GM11168 (cell line): ENCODE results near the gene SNPH.

Experiments
- in situ Hi-C: fragments of 300-500 bp; cut with MboI; formaldehyde crosslinking; loops from one replicate; pipeline ENCODE4 v1.12.0; 2022; ENCODE audit warnings: low sequenced_read_pairs; ENCODE audit not compliant: unreplicated experiment

SNPH gene

DNA sequence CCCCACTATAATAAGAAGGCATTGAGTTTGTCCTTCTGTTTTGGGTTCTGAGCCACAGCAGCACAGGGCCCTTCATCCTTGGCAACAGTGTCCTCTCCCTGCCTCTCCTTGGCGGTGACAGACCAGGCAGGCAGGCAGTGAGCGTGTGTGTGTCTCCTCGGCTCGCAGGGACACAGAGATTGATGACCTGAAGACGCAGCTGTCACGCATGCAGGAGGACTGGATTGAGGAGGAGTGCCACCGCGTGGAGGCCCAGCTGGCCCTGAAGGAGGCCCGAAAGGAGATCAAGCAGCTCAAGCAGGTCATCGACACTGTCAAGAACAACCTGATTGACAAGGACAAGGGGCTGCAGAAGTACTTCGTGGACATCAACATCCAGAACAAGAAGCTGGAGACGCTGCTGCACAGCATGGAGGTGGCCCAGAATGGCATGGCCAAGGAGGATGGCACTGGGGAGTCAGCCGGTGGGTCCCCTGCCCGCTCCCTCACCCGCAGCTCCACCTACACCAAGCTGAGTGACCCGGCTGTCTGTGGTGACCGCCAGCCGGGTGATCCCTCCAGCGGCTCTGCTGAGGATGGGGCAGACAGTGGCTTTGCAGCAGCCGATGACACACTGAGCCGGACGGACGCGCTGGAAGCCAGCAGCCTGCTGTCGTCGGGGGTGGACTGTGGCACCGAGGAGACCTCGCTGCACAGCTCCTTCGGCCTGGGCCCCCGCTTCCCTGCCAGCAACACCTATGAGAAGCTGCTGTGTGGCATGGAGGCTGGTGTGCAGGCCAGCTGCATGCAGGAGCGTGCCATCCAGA lies 38.8 kb downstream of the SNPH start:
- in situ Hi-C loops, result no loop called here

DNA sequence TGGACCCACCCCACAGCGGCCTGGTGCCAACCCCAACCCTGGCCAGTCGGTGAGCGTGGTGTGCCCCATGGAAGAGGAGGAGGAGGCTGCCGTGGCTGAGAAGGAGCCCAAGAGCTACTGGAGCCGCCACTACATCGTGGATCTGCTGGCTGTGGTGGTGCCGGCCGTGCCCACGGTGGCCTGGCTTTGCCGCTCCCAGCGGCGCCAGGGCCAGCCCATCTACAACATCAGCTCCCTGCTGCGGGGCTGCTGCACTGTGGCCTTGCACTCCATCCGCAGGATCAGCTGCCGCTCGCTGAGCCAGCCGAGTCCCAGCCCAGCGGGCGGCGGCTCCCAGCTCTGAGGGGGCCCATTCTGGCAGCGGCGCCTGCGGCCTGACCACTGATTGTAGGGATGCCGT lies 39.6 kb downstream of the SNPH start:
- in situ Hi-C loops, result no loop called here

DNA sequence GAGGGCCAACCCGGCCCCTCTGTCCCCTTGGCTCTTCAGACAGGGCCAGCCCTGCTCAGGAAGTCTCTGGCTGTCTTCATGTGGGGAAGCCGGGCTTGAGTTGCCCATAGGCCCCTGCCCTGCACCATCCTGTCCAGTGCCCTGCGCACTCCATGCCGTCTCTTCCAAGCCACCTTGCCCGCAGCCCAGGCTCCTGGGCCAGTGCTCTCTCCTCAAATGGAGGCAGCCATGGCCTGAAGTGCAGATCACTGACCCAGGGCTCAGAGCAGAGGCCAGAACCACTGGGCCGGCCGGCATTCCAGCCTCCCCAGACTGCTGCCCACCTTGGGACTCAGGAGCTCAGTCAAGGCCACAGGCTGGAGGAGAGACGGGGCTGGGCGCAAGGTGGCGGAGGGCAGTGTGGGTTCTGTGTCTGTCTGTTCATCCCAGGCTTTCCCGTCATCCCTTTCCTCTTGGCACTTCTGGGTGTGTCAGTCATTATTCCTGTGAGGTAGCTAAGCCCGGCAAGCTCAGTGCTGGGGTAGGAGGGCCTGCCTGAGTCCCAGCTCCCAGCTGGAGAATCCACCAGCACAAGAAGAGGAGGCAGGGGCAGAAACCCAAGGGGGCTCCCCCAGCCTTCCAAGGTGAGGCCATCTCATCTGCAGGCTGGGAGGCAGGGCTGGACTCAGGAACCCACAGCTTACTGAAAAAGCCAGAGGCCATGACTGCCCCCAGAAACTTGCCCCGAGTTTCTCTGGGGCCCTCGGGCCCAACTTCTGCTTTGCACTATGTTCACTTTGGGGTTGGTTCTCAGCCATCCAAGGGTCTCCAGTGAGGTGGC lies 40.4 kb downstream of the SNPH start:
- in situ Hi-C loops, result no loop called here

DNA sequence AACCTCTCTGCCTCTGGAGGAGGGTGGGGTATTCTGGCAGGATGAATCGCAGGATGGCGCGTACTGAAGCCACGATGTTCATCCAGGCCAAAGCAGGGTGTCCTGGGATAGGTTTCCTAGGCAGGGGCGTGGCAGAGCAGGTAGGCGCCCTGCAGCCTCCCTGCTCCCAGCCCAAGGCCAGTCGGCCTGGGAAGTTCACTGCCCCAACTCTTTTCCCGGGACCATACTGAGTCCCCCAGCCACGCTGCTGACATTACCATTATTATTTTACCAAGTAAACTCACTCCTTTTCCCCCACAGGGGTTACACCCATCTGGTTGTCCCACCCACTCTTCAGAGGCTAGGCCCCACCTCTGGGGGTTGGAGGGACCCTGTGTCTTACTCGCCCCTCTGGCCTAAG lies 41.1 kb downstream of the SNPH start:
- in situ Hi-C loops, result no loop called here

DNA sequence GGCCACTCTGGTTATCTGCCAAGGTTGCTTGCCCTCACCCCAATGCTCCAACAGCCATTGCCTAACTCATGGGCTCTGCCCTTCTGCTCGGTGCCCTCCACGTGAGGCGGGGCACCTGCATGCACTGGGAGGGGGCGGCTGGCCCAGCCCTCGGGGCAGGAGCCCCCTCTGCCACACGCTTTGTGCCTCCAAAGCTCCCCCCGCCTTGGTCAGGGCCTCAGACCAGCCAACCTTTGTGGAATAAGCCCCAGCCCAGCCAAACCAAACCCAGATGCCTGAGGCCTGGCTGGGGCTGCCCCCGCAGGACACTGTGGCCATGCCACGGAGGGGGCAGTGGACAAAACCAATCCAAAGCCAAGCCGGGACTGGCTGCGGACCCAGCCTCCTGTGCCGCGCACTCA lies 41.5 kb downstream of the SNPH start:
- in situ Hi-C loops, result no loop called here

DNA sequence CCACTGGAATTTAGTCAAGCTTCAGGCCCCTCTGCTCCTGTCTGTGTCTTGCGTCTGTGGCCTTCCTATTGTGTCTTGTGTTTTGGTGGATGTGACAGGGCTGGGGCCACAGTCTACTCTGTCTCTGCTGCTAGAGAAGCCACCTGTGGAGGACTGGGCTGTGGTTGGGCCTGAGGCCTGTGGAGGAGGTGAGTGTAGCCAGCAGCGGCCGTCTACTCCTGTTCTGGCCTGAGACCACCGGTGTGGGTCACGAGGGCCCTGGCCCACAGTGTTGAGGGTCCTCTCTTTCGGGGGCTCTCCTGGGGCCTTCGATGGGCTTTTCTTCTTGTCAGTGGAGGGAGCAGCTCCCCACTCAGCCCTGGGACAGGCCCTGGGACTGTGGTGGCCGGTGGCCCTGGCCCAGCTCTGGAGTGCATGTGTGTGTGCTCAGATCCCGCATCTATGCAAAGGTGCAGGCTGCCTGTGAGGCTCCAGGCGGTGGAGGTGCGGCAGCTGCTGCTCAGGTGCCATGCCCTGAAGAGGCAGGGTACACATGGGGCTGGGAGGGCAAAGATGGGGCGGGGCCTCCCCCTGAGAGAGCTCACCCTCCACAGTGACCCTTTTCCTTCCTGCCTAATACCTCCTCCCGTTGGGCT lies 42.1 kb downstream of the SNPH start:
- in situ Hi-C loops, result no loop called here

DNA sequence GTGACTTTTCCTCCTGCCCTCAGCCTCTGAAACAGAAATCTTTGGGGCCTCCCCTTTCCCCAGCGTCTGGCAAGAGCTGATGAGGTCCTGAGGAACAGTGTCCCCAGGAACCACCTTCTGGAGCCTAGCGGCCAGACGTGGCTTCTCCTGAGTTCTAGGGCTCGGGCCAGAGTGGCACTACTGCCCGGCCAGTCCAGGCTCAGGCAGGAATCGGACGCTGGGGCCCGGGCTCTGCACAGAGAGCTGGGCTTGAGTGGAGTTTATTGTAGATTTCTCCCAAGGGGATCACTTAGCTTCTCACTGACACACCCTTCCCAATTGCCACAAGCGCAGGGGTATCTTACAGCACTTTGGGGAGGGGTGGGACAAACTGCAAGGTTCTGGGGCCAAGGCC lies 42.6 kb downstream of the SNPH start:
- in situ Hi-C loops, result no loop called here

DNA sequence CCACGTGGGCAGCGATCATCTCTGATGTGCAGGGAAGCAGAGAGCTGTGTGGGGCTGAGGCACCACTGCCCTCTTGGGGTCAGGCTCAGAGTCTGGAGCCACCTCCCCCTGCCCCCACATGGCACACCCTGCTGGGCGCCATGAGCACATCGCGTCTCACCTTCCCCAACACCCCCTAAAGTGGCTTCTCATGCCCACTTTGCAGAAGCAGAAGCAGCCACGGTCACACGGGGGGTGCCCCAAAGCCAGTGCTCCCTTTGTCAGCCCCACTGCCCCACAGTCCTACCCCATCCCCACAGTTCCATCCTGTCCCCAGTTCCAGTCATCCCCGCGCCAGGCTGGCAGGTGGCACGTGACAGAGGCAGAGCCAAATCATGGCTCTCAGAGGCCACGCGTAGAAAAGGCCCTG lies 43.3 kb downstream of the SNPH start:
- in situ Hi-C loops, result no loop called here

DNA sequence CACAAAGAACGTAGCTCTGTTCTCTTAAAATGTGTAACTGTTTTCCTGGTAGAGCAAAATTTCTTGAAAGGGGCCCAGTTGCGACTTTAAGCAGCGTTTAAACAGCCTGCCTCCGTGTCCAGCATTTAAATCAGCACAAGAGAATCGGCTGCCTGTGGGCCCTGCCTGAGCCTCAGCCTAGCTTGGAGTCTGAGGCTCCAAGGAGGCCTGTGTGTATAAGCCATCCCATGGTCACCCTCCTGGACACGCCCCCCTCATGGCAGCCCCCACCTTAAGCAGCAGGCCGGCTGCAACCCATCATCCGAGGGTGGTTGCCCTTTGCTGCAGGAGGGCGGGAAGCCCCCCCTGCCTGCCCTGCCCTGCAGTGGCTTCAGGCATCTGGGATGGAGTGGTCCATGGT lies 44.0 kb downstream of the SNPH start:
- in situ Hi-C loops, result loop anchor here (5.0 kb wide), 1 partner anchor 122 kb away; no protein-coding TSS in a partner anchor

DNA sequence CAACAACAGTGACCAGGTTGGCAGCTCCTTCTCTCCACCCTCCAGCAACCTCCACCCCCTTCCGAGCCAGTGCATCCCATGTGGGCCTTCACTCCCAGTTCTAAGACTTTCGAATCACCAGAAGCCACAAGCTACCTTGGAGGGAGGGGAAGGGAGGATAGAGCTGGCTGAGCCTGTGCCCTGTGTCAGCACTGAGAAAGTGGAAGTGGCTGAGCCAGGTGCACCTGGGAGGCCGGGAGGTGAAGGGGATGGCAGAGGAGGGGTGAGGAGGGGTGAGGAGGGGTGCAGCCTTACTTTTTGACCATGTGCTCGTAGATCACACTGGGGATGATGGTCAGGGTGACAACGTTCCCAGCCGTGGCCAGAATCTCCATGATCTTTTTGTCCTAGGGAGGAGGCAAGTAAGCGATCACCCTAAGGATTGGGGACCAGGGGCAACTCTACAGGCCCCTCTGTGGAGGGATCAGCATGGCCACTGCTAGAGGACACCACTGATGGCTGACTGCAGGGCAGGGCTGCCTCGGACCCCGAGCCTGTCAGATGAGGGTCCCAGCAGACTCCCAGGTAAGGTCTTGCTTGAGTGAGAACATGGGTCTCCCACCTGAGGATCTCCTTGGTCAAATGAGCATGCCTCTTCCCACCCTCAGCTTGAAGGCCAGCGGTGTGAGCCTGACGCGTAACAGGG lies 44.6 kb downstream of the SNPH start:
- in situ Hi-C loops, result loop anchor here (5.0 kb wide), 1 partner anchor 122 kb away; no protein-coding TSS in a partner anchor

DNA sequence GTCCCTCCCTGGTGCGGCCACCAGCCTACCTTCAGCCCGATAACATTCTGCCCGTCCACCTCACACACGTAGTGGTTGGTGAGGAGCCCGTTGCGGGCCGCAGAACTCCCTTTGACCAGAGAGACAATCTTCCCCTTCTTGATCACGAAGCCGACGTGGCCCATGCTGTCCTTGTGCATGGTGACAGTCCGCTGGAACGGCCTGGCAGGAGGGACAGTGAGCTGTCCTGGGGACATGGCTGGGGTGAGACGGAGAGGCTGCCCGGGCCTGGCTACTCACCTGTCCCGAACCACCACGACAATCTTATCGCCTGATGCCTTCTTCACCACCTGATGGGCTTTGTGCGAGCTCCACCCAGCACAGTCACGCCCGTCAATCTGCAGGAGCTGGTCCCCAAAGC lies 46.2 kb downstream of the SNPH start:
- in situ Hi-C loops, result loop anchor here (5.0 kb wide), 1 partner anchor 120 kb away; no protein-coding TSS in a partner anchor

DNA sequence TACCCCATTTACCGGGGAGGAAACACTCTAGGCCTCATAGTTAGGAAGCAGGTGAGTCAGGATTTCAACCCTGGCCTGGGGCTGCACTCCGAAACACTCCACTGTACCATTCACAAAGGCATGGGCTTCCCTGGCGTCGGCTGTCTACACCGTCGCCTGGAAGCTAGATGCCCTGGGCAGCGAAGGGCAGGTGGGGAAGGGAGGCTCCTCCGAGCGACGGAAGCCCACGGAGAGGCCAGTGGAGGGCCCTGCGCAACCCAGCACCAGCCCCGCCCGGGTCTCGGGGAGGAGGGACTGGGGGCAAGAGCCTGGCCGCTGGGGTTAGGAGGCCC lies 46.8 kb downstream of the SNPH start:
- in situ Hi-C loops, result loop anchor here (5.0 kb wide), 1 partner anchor 119 kb away; no protein-coding TSS in a partner anchor

DNA sequence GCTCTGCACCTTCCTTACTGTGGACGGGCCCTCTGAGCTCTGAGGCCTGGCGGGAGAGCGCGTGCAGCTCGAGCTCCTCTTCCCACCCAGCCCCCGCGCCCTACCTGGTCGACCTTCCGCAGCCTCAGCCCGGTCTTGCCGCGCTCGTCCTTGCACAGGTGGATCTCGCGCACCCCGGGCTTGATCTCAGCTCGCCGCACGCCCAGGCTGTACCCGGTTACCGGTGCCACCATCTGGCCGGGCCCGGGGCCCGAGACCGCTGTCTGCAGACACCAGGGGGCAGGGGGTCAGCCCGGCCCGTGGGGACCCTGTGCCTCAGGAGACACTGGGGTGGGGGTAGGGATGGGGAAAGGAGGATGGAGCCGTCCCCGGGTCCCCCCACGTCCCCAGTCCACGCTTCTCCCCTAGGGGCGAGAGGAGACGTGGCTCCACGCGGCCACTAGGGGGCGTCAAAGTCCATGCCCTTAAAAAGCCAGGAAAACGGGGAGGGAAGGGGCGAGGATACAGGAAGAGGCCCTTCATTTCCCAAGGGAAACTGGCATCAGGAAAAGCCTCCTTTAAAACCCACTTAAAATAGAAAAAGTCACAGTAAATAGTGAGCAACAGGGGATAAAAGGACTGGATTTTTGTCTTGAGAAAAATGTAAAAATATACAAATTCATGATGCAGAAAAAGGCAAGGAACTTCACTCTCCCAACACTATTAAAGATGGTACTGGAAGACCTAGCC lies 47.3 kb downstream of the SNPH start:
- in situ Hi-C loops, result loop anchor here (5.0 kb wide), 1 partner anchor 119 kb away; no protein-coding TSS in a partner anchor

DNA sequence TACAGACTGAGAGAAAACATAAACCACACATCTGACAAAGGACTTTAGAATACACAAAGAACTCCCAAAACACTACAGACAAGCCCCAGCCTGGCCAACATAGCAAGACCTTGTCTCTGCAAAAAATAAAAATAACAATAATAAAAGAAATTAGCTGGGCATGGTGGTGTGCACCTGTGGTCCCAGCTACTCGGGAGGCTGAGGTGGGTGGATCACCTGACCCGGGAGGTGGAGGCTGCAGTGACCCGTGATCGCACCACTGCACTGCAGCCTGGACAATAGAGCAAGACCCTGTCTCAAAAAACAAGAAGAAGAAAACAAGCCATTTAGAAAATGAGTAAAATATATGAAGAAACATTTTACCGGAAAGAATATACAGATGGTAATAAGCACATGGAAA lies 49.7 kb downstream of the SNPH start:
- in situ Hi-C loops, result no loop called here

DNA sequence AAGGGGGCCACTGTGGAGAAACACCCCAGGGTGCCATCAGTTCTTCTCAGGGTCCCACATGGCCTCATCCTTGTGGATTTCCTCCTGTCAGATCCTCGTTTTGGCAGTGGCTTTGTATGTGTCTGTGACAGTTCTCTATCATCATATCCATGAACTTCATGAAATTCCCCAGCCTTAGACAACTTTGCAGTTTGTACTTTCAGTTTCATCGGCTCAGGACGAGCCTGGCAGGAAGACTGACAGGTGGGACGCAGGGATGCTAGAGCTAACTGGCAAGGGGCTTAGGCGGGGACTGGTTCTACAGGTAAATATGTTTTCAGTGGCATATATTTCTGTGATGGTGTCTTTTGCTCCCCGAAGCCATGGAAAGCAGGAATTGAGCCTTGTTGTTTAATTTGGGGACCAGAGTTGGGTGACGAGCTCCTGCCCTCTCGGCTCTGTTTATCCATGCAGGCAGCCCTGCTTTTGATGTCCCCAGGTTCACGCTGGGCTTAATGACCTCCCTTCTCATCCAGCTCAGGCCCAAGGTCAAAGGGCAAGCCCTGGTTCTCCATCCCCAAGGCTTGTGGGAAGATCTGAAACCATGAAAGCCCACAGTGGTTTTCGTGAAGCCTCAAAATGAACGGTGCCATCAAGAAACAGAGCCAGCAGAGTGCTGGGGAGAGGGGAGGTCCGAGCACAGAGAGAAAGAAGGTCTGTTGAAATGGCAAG lies 51.6 kb downstream of the SNPH start:
- in situ Hi-C loops, result no loop called here

DNA sequence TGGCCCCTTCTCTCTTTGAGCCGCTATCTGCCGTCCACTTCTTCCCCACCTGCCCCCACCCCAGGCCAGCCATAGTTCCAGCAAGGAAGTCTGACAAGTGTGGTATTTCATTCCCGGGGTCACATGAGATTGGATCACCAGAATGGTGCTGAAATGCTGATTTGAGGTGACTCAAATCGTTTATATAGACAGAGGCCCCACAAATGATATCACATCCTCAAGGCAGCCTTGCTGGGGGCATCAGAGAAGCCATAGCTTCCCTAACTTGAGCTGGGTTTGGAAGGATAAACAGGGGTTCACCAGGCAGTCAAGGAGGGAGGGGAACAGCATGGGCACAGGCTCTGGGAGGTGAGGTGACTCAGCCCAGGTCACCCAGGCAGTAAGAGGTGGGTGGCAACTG lies 53.0 kb downstream of the SNPH start:
- in situ Hi-C loops, result no loop called here

DNA sequence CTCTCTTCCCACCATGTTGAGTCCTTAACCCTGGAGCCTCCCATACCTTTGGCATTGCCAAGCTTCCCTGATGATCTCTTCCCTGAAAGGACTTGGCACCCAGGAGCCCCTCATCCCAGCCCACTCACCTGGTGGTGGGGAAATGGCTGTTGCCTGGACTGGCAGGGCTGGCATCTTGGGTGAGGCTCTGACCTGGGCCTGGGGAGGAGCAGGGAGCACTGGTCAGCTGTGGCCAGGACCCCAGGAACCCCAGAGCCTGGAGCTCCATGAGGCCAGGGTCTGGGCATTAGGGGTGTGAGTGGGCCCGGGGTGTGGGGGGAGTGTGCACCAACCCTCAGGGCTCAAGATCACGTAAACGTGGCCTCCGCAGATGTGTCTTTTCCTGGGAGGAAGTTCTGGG lies 53.4 kb downstream of the SNPH start:
- in situ Hi-C loops, result no loop called here

DNA sequence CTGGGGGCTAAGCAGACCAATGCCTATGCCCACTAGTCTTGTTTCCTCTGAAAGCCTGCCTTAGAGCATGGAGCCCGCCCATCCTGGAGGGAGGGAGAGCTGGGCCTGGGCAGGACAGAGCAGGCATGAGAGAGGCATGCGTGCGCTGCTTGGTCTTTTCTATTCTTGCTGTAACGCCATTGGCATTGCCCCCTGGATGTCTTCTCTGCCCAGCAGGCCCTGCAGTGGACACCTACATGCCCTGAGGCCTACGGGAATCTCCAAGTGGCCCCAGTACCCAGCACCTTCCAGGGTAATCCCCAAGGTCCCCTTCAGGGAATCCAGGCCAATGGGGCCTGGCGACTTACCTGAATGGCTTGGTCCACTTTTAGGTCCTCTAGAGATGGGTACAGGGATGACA lies 53.9 kb downstream of the SNPH start:
- in situ Hi-C loops, result no loop called here
